ENCODE data around the gene SOX30.

SOX30 gene

GRCh38 chr5:157607371-157608161 is 44.7 kb downstream of the SOX30 start:
- DNase-seq (ENCODE audit: low read depth in 2 of 2) = peak; percentile 26 to 36

DNA sequence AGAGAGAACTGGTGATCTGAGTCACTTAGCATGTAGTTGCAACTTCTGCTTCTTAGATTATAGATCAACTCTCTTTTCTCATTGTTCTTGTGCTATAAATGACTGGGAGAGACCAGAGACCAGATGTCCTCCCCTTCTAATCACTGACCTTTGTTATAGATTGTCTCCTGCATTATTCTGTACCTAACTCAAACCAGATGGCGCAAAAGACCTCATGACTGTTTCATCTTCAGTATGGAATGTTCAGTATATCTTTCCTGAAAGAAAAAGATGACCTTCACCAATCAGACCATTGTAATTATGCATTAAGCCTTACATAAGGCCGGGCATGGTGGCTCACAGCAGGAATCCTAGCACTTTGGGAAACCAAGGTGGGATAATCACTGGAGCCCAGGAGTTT is 46.2 kb downstream of the SOX30 start:
- DNase-seq (ENCODE audit: low read depth in 2 of 2) = no peak

DNA sequence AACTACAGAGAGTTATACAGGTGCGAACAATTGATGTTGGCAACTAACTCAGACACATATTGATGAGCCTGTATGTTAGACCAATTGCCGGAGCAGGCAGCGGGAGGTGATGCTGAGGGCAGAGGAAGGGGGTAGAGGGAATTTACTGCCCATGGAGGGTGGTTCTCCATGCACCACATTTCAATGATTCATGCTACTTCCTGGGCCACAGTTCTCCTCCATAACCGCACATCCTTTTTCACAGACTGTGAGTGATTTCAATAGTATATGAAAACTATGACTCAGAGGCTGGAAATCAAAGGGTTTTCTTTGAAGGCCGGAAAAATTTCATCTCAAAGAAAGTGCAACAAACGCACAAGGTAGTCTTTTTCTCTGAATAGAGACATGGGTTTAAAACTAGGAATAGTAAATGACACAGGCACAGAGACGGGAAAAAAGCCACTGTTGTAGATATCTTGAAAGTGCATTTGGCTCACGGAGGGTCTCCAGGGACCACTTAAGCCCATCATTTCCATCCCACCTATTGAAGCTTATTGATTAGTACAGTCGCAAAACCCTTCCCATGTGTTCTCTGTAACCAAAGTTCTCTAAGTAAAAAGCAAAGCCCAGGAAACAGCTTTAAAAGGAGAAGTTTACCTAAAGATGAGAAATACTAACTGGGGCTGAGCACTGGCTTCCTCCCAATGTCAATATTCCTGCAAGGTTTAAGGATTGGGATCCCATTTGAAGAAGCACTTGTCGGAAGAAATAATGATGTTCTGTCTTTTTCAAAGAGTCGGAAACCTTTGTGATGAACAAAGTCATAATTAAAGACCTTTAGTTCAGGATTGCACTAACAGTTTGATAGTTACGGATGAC is 48.7 kb downstream of the SOX30 start:
- peak in 1 of 2 donors; percentile 30 for DNase-seq (ENCODE audit: low read depth in 2 of 2)

DNA sequence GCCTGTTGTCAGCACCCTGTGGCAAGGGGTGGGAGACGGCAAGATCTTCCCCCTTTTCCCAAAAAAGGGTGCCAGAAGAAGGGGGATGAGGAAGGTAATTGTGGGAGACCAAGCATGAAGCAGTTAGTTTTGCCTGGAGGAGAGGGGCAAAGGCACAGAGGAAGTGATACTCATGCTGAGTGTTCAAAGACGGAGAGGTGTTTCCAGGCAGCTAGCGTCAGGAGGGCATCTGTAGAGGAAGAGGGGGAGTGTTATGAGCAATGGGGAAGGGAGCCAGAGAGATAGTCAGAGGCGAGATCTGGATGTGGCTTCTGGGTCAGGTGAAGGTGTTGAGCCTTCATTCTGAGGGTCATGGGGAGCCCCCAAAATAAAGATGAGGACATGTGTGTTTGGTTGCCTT is 49.7 kb downstream of the SOX30 start:
- no peak for DNase-seq (ENCODE audit: low read depth in 2 of 2)

- DNase-seq (ENCODE audit: low read depth in 2 of 2) = no peak
Observed at GRCh38 chr5:157600252-157600651, 52.0 kb downstream of the SOX30 start.

- DNase-seq (ENCODE audit: low read depth in 2 of 2) = no peak
Observed at GRCh38 chr5:157599565-157599964, 52.7 kb downstream of the SOX30 start.

GRCh38 chr5:157598350-157598936 is 53.8 kb downstream of the SOX30 start:
- no peak for DNase-seq (ENCODE audit: low read depth in 2 of 2)

DNA sequence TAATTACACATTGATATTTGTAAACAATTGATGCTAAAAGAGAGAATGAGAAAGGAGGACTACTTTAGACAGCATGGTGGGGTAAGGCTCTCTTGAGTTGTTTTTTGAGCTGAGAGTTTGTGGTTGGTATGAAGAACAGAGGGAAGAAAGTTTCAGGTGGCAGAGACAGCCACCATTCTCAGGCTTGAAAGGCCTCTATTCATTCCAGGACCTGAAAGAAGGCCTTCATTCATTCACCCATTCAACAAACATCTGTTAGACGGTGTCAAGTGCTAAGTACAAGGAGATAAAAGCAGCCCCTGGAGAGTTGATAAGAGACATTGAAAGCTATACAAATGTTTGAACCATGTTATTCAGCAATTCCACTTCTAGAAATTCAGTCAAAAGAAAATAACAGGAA is 55.0 kb downstream of the SOX30 start:
- DNase-seq (ENCODE audit: low read depth in 2 of 2) = no peak

DNA sequence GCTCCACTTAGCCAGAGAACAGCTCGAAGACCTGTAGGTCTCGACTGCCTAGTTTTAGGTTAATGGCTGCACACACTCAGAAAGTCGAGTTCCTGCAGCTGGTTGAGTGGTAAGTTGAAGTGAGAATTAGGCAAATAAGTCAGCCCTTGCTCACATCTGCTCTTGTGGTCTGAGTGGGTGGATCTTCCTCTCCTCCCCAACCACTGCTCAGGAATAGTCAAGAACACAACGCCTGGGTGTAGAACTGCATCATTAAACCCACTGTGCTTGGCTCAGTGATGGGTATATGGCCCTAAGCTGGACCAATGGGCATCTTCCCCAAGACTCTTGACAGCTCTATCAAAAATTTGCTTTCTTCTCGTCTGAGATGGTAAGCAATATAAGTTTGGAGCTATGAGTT is 55.8 kb downstream of the SOX30 start:
- no peak for DNase-seq (ENCODE audit: low read depth in 2 of 2)

DNA sequence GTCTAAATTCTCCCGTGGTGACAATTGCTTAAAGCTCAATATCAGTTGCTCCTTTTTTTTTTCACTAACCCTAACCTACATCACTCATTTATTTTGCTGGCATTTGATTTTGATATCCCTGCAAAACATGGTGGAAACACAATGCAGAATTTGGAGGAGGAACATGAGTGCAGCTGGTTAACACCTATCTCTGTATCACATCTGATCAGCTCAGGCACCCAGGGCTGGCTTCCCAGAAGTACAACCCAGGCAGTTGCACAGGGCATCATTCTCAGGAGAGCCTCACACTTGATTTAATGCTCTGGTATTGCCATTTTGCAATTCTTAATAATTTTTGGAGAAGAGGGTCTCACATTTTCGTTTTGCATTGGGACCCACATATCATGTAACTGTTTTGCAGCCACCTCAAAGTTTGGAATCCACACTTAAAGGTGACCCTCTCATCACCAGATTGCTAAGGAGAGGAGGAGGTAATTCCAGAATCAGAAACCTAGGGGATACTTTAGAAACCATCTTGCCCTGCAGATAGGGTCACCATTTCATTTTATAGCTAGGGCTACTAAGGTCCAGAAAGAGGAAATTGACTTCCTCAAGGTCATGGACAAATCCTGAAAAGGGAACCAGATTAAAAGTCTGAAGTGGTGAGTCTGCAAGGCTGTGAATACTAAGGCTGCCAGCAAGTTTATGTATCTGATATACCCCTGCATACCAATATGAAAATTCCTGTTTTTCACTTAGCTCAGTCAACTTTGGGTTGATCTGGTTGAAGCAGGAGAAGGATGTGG is 57.4 kb downstream of the SOX30 start:
- DNase-seq (ENCODE audit: low read depth in 2 of 2) = no peak

DNA sequence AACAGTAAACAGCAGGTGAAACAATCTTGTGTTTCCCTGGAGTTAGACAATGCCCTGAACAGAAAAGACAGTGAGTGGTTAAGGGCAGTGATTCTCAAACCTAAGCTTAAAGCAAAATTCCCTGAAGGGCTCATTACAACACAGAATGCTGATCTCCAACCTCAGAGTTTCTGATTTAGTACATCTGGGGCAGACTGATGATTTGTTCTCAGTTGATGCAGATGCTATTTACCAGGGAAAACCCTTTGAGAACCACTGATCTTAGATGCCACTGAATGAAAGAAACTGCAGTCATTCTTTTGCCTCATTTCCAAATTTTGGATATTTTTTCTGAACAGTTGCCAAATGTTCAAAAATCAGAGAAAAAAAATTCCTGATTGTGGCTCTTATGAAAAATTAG is 58.0 kb downstream of the SOX30 start:
- no peak for DNase-seq (ENCODE audit: low read depth in 2 of 2)

- DNase-seq (ENCODE audit: low read depth in 2 of 2) = no peak
Observed at GRCh38 chr5:157593052-157593757, 59.0 kb downstream of the SOX30 start.

- no peak for DNase-seq (ENCODE audit: low read depth in 2 of 2)
Observed at GRCh38 chr5:157592594-157592993, 59.6 kb downstream of the SOX30 start.

GRCh38 chr5:157590478-157590877 is 61.8 kb downstream of the SOX30 start:
- no peak for DNase-seq (ENCODE audit: low read depth in 2 of 2)

- no peak for DNase-seq (ENCODE audit: low read depth in 2 of 2)
Observed at GRCh38 chr5:157584628-157585027, 67.6 kb downstream of the SOX30 start.

DNA sequence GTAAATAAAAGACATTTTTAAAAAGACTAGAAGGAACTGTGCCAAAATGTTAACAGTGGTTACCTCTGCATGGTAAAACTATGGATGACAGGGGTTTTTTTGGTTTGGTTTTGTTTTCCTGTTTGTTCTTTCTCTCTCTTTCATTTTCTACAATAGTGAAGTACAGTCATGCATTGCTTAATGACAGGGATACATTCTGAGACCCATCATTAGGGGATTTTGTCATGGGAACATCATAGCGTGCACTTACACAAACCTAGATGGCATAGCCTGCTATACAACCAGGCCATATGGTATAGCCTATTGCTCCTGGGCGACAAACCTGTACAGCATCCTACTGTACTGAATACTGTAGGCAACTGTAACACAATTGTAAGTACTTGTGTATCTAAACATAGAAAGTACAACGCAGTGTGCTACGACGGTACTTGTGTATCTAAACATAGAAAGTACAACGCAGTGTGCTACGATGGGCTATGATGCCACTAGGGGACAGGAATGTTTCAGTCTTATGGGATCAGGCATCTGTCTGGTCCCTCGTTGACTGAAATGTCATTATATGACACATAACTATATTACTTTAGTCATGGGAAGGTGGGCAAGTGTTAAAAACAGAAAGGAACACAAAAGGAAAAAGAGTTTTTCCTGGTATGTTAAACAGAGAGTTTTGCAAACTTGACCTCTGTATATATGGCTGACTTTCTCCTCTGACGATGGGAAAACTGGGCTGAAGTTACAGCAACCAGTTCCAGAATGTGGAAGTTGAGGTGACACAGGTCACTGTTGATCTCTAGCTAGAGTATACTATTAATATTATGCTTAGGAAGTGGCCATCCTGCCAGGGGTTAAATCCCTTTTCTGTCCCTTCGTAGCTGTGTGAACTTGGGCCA is 69.3 kb downstream of the SOX30 start:
- DNase-seq (ENCODE audit: low read depth in 2 of 2) = no peak

DNA sequence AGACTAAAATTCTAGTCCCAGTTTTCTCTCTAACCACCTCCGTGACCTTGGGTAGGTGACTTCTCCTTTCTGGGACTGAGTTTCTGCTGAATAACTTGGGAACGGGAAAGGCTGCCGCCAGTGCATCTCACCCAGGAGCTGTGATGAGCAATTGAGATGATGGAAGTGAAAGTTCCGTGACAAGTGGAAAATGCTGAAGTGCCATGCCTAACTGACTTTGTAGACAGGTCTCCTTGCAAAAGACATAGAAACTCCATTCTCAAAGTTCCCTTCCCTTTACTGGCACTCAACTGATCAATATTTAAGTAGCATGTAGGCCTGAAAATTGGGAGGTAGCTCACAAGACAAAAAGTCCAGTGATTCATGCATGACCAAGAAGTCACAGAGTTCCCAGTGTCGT is 70.3 kb downstream of the SOX30 start:
- no peak for DNase-seq (ENCODE audit: low read depth in 2 of 2)

GRCh38 chr5:157578079-157578780 is 74.0 kb downstream of the SOX30 start:
- DNase-seq (ENCODE audit: low read depth in 2 of 2) = no peak

- no peak for DNase-seq (ENCODE audit: low read depth in 2 of 2)
Observed at GRCh38 chr5:157576678-157577077, 75.6 kb downstream of the SOX30 start.

Data from stimulated activated CD8-positive, alpha-beta memory T cell treated with anti-CD3 and anti-CD28 coated beads, Interleukin-7, amount 100 ng/mL, for 1 hour (primary cell).